Lower leg skin (tissue), 4 donors: ENCODE results near the gene EYA2. TPM values are rescaled to one million over a fixed set of nuclear protein-coding genes. Genes with fewer than 3 reads are reported as not detected.

Experiments used
- DNase-seq, 2 donors: peaks; one replicate each; pipeline ENCODE4 v3.0.0-alpha.2; 2019; ENCODE audit warnings: low spot score in 2 of 2
- H3K4me3 ChIP-seq: fragments of 200-600 bp; sonication (generic); 2 replicates; pipeline ENCODE4 v1.5.1; 2017; ENCODE audit warnings: mild to moderate bottlenecking, low read depth; ENCODE audit not compliant: poor library complexity, severe bottlenecking
- POLR2A ChIP-seq, 2 donors: fragments of 450-650 bp; IDR thresholded peaks; one replicate each; pipeline ENCODE4 v1.6.1; 2016 to 2017; ENCODE audit warnings: antibody characterized with exemption in 2 of 2, mild to moderate bottlenecking in 1 of 2, moderate library complexity in 1 of 2
- WGBS, 2 donors: methylation state at CpG; one replicate each; pipeline ENCODE4 v1.1.5; 2018; 5-methylcytosine and 5-hydroxymethylcytosine counted together
- intact Hi-C: fragments of 100-400 bp; cut with DNase I; formaldehyde crosslinking; loops from one replicate; pipeline ENCODE4 v1.15.0; 2023; ENCODE audit warnings: low total_unique reads
- total RNA-seq, 4 donors: library from RNA; depleted of rRNA; stranded (reverse); fragments of >200 nt; gene quantifications; one replicate each; pipeline ENCODE4 v1.1.0, GENCODE V29; 2016
- TF ChIP-seq, protein P1 (sequence below), 3 donors: fragments of 450-650 bp; IDR thresholded peaks; one replicate each; pipeline ENCODE4 v1.5.1; 2016; ENCODE audit warnings: antibody characterized with exemption in 3 of 3, mild to moderate bottlenecking in 3 of 3, moderate library complexity in 2 of 3

Gene EYA2
- total RNA-seq, 4 donors from 2014 or later, result 0.63 to 6.1 (median 3.3) TPM

DNA sequence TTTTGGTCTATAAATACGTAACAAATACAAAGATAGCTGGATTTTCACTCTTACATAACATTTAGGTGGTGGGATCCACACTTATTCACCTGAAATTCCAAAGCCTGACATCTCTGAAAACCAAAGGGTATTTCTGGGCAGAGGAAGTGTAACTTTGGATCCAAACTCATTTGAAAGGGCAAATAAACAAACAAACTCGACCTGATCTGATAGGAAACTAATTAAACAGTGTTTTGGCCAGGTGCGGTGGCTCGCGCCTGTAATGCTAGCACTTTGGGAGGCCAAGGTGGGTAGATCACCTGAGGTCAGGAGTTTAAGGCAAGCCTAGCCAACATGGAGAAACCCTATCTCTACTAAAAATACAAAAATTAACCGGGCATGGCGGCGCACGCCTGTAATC, 332.9 kb downstream of the EYA2 start:
- no peak overlapping the region for H3K4me3 ChIP-seq
- TF ChIP-seq, protein P1, sequence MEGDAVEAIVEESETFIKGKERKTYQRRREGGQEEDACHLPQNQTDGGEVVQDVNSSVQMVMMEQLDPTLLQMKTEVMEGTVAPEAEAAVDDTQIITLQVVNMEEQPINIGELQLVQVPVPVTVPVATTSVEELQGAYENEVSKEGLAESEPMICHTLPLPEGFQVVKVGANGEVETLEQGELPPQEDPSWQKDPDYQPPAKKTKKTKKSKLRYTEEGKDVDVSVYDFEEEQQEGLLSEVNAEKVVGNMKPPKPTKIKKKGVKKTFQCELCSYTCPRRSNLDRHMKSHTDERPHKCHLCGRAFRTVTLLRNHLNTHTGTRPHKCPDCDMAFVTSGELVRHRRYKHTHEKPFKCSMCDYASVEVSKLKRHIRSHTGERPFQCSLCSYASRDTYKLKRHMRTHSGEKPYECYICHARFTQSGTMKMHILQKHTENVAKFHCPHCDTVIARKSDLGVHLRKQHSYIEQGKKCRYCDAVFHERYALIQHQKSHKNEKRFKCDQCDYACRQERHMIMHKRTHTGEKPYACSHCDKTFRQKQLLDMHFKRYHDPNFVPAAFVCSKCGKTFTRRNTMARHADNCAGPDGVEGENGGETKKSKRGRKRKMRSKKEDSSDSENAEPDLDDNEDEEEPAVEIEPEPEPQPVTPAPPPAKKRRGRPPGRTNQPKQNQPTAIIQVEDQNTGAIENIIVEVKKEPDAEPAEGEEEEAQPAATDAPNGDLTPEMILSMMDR (IDR thresholded peaks at IDR 0.05), result no peak
- no peak for TF ChIP-seq POLR2A (IDR thresholded peaks at IDR 0.05)
- no peak for DNase-seq
- 92 to 93% methylated on average over 9 of the region's 9 CpGs for WGBS, 2 donors
- intact Hi-C loops, result no loop called here

DNA sequence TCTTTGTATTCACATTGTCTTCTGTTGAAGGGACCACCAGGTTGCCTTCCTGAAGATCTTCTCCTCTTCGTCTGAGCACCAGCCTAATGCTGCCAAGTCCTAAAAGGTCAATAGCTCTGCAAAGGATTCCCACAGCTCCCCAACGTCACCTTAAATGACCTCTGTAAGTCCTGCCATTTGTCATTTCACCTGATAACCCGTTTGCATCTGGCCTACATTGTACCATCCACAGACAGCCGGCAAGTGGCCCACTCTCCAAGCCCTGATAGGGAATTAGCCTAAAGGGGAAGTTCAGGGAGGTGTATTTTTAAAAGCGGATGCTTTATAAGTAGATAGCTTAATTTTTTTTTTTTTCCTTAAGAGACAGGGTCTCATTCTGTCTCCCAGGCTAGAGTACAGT, 334.0 kb downstream of the EYA2 start:
- intact Hi-C loops, result no loop called here
- DNase-seq, result no peak
- TF ChIP-seq, protein P1 (IDR thresholded peaks at IDR 0.05), result no peak
- no peak for TF ChIP-seq POLR2A (IDR thresholded peaks at IDR 0.05)
- 85 to 86% methylated on average over 5 of the region's 5 CpGs for WGBS, 2 donors
- no peak overlapping the region for H3K4me3 ChIP-seq

DNA sequence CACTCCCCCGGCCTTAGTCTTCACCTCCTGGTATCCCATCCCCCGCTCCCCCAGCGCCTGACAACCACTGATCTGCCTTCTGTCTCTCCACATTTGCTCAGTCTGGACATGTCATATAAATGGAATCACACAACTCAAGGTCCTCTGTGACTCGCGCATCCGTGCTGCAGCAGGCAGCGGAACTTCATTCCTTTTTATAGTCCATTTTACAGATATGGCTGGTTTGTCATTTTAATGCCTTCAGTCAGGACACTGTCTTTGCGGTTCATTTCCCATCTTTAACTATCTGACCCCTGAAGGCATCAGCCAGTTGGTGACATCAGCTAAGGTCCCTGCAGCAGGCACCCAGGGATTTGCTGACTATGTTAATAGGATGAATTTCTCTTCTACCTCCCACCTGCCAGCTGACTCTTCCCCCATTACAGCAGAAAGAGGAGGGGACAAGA, 336.2 kb downstream of the EYA2 start:
- intact Hi-C loops, result no loop called here
- DNase-seq, result no peak
- TF ChIP-seq POLR2A (IDR thresholded peaks at IDR 0.05), result no peak
- TF ChIP-seq, protein P1 (IDR thresholded peaks at IDR 0.05), result no peak
- H3K4me3 ChIP-seq, result no peak overlapping the region
- 94 to 96% methylated on average over 8 of the region's 8 CpGs for WGBS, 2 donors

DNA sequence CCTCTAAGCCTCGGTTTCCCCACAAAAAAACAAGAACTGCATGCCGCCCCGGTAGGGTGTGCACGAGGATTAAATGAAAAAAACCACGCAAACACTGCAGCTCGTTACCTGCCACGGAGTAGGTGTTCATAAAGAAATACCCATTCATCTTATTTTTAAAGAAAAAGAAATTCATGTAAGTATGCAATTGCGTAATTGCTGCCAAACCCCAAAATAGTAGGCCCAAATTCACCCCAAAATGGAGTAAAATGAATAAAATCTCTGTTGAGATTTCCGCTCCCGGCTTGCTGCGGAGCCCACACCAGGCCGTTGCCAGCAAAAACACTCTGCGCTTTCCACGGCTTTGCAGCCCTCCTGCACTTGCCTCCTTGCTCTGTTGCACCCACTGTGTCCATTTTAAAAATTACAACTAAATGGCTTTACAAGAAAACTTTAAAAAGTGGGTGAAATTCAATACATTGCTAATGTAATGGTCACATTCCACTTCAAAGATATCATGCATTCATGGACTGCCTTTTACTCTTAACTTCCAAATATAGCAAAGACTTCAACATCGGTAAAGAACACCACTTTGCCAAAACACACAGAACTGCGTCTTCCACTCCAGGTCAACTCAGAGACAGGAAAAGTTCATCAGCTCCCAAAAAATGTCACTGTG, 336.9 kb downstream of the EYA2 start:
- no peak overlapping the region for H3K4me3 ChIP-seq
- intact Hi-C loops, result no loop called here
- TF ChIP-seq, protein P1 (IDR thresholded peaks at IDR 0.05), result no peak
- TF ChIP-seq POLR2A (IDR thresholded peaks at IDR 0.05), result no peak
- WGBS, 2 donors, result 95% methylated on average over 16 of the region's 16 CpGs
- no peak for DNase-seq

DNA sequence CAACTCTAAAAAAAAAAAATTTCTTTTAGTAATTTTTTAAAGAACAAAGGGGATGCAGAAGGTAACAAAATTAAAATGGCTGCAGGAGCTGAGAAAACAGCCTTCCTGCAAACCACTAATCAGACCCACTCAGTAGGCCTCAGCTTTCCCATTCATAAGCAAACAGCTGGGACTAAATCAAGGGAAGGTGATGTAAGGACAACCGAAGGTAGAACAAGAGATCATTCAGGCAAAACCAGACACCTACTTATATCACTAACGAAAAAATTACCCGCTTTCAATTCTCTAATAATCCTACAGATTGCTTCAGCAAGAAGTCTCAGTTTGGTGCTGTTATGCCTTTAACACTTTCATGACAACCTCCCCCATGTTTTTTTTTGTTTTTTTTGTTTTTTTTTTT, 337.9 kb downstream of the EYA2 start:
- 91 to 97% methylated on average over 3 of the region's 3 CpGs for WGBS, 2 donors
- no peak for TF ChIP-seq POLR2A (IDR thresholded peaks at IDR 0.05)
- TF ChIP-seq, protein P1 (IDR thresholded peaks at IDR 0.05), result no peak
- no peak overlapping the region for H3K4me3 ChIP-seq
- DNase-seq, result no peak
- intact Hi-C loops, result no loop called here
